ENCODE measurements around the gene RBBP8.
"Not testable (repeated sequence)": the region's sequence is repeated elsewhere in the genome, so short reads cannot be mapped to it uniquely, and the experiment has no call there.

Gene RBBP8

GRCh38 chr18:22943847-22944246 is 10.7 kb downstream of the RBBP8 start:
- Histone ChIP-seq H3K9ac (ENCODE audit: insufficient read length, low read depth) (no peak overlapping the region), H3K4me3 (ENCODE audit: insufficient read length, low read depth) (no peak overlapping the region), H3K9me3 (ENCODE audit: insufficient read depth, low read length) (no peaks in the 10 kb centered on the region), H3K36me3 (ENCODE audit: insufficient read depth, insufficient read length, low read length) (peaks cover 26% of the 10 kb centered on the region), H3K27me3 (ENCODE audit: insufficient read depth, insufficient read length) (no peaks in the 10 kb centered on the region), H3K4me1 (ENCODE audit: insufficient read depth, insufficient read length) (no peaks in the 10 kb centered on the region)
- TF ChIP-seq SUZ12 (IDR thresholded peaks at IDR 0.05; ENCODE audit: extremely low read depth, insufficient read depth, insufficient read length) (no peak), YY1 (IDR thresholded peaks at IDR 0.05; ENCODE audit: insufficient read depth, insufficient read length) (no peak), ZNF274 (IDR thresholded peaks at IDR 0.05; ENCODE audit: low read depth, low read length) (no peak)
- no peak for DNase-seq (ENCODE audit: low read depth, low spot score)

DNA sequence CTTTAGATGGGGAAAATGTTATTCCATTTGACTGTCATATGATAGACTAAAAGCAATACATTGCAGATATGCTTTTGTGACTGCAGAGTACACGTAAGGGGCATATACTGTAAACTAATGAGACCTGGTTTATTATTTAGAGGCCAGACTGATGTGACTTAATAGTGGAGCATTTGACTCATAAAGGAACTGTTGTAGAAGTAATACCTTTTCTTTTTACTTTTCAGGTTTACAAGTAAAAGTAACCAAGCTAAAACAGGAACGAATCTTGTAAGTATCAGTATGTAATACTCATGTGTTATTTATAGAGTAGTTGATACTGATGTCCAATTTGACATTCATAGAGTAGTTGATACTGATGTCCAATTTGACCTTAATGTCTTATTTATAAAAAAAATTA is 13.1 kb downstream of the RBBP8 start:
- no peaks in the 10 kb centered on the region for H3K27me3 ChIP-seq (ENCODE audit: insufficient read depth, insufficient read length)
- TF ChIP-seq ZNF274 (IDR thresholded peaks at IDR 0.05; ENCODE audit: low read depth, low read length) (no peak), YY1 (IDR thresholded peaks at IDR 0.05; ENCODE audit: insufficient read depth, insufficient read length) (no peak), SUZ12 (IDR thresholded peaks at IDR 0.05; ENCODE audit: extremely low read depth, insufficient read depth, insufficient read length) (no peak)
- no peak overlapping the region for H3K9ac ChIP-seq (ENCODE audit: insufficient read length, low read depth)
- H3K36me3 ChIP-seq (ENCODE audit: insufficient read depth, insufficient read length, low read length), result peaks cover 43% of the 10 kb centered on the region
- DNase-seq (ENCODE audit: low read depth, low spot score), result no peak
- no peaks in the 10 kb centered on the region for H3K9me3 ChIP-seq (ENCODE audit: insufficient read depth, low read length)
- no peak overlapping the region for H3K4me3 ChIP-seq (ENCODE audit: insufficient read length, low read depth)
- H3K4me1 ChIP-seq (ENCODE audit: insufficient read depth, insufficient read length), result no peaks in the 10 kb centered on the region

GRCh38 chr18:22946846-22947245 is 13.7 kb downstream of the RBBP8 start:
- no peak overlapping the region for H3K9ac ChIP-seq (ENCODE audit: insufficient read length, low read depth)
- no peak for DNase-seq (ENCODE audit: low read depth, low spot score)
- H3K27me3 ChIP-seq (ENCODE audit: insufficient read depth, insufficient read length), result no peaks in the 10 kb centered on the region
- H3K4me1 ChIP-seq (ENCODE audit: insufficient read depth, insufficient read length), result no peaks in the 10 kb centered on the region
- TF ChIP-seq YY1 (IDR thresholded peaks at IDR 0.05; ENCODE audit: insufficient read depth, insufficient read length) (no peak), SUZ12 (IDR thresholded peaks at IDR 0.05; ENCODE audit: extremely low read depth, insufficient read depth, insufficient read length) (no peak), ZNF274 (IDR thresholded peaks at IDR 0.05; ENCODE audit: low read depth, low read length) (no peak)
- peaks cover 49% of the 10 kb centered on the region for H3K36me3 ChIP-seq (ENCODE audit: insufficient read depth, insufficient read length, low read length)
- no peak overlapping the region for H3K4me3 ChIP-seq (ENCODE audit: insufficient read length, low read depth)
- no peaks in the 10 kb centered on the region for H3K9me3 ChIP-seq (ENCODE audit: insufficient read depth, low read length)

- H3K9ac ChIP-seq (ENCODE audit: insufficient read length, low read depth), result no peak overlapping the region
- no peak for DNase-seq (ENCODE audit: low read depth, low spot score)
- H3K27me3 ChIP-seq (ENCODE audit: insufficient read depth, insufficient read length), result no peaks in the 10 kb centered on the region
- no peaks in the 10 kb centered on the region for H3K9me3 ChIP-seq (ENCODE audit: insufficient read depth, low read length)
- no peak overlapping the region for H3K4me3 ChIP-seq (ENCODE audit: insufficient read length, low read depth)
- peaks cover 68% of the 10 kb centered on the region for H3K36me3 ChIP-seq (ENCODE audit: insufficient read depth, insufficient read length, low read length)
- no peak for TF ChIP-seq ZNF274 (IDR thresholded peaks at IDR 0.05; ENCODE audit: low read depth, low read length)
- TF ChIP-seq SUZ12 (IDR thresholded peaks at IDR 0.05; ENCODE audit: extremely low read depth, insufficient read depth, insufficient read length), result no peak
- no peak for TF ChIP-seq YY1 (IDR thresholded peaks at IDR 0.05; ENCODE audit: insufficient read depth, insufficient read length)
- H3K4me1 ChIP-seq (ENCODE audit: insufficient read depth, insufficient read length), result no peaks in the 10 kb centered on the region
Measured at GRCh38 chr18:22951823-22952222, 18.7 kb downstream of the RBBP8 start.

DNA sequence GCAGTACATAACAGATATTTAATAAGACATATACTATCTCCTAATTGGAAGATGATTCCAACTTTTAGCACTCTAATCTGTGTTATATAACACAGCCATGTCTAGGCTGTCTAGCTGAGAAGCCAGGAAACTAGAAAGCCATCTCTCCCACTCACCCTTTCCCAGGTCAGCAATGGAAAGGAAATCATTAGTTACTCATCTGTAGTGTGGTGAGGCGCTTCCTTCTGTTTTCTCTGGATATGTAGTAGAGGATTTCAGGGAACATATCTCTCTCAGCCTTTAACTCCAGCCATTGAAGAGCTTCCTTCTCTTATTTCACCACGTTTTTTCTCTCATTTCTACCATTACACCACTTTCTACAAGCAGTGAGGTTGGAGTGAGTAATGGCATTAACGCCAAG is 19.4 kb downstream of the RBBP8 start:
- TF ChIP-seq ZNF274 (IDR thresholded peaks at IDR 0.05; ENCODE audit: low read depth, low read length) (no peak), YY1 (IDR thresholded peaks at IDR 0.05; ENCODE audit: insufficient read depth, insufficient read length) (no peak)
- Histone ChIP-seq H3K36me3 (ENCODE audit: insufficient read depth, insufficient read length, low read length) (peaks cover 68% of the 10 kb centered on the region), H3K9me3 (ENCODE audit: insufficient read depth, low read length) (no peaks in the 10 kb centered on the region)

DNA sequence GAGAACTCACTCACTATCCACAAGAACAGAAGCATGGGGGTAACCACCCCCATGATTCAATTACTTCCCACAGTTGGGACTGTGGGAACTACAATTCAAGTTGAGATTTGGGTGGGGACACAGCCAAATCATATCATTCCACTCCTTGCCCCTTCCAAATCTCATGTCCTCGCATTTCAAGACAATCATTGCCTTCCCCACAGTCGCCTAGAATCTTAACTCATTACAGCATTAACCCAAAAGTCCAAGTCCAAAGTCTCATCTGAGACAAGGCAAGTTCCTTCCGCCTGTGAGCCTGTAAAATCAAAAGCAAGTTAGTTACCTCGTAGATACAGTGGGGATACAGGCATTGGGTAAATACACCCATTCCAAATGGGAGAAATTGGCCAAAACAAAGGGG is 20.9 kb downstream of the RBBP8 start:
- H3K9ac ChIP-seq (ENCODE audit: insufficient read length, low read depth); H3K4me3 ChIP-seq (ENCODE audit: insufficient read length, low read depth); H3K4me1 ChIP-seq (ENCODE audit: insufficient read depth, insufficient read length); DNase-seq (ENCODE audit: low read depth, low spot score); H3K27me3 ChIP-seq (ENCODE audit: insufficient read depth, insufficient read length); H3K9me3 ChIP-seq (ENCODE audit: insufficient read depth, low read length): not testable (repeated sequence)
- peaks cover 64% of the 10 kb centered on the region for H3K36me3 ChIP-seq (ENCODE audit: insufficient read depth, insufficient read length, low read length)

More for the DNA sequence above, 19.4 kb downstream of the RBBP8 start:
- H3K4me3 ChIP-seq (ENCODE audit: insufficient read length, low read depth), result no peak overlapping the region
- no peaks in the 10 kb centered on the region for H3K4me1 ChIP-seq (ENCODE audit: insufficient read depth, insufficient read length)
- no peak for DNase-seq (ENCODE audit: low read depth, low spot score)
- H3K9ac ChIP-seq (ENCODE audit: insufficient read length, low read depth), result no peak overlapping the region
- no peaks in the 10 kb centered on the region for H3K27me3 ChIP-seq (ENCODE audit: insufficient read depth, insufficient read length)

- Histone ChIP-seq H3K4me1 (ENCODE audit: insufficient read depth, insufficient read length) (no peaks in the 10 kb centered on the region), H3K36me3 (ENCODE audit: insufficient read depth, insufficient read length, low read length) (peaks cover 48% of the 10 kb centered on the region), H3K4me3 (ENCODE audit: insufficient read length, low read depth) (no peak overlapping the region), H3K9ac (ENCODE audit: insufficient read length, low read depth) (no peak overlapping the region), H3K9me3 (ENCODE audit: insufficient read depth, low read length) (no peaks in the 10 kb centered on the region), H3K27me3 (ENCODE audit: insufficient read depth, insufficient read length) (no peaks in the 10 kb centered on the region)
- TF ChIP-seq YY1 (IDR thresholded peaks at IDR 0.05; ENCODE audit: insufficient read depth, insufficient read length) (no peak), ZNF274 (IDR thresholded peaks at IDR 0.05; ENCODE audit: low read depth, low read length) (no peak), SUZ12 (IDR thresholded peaks at IDR 0.05; ENCODE audit: extremely low read depth, insufficient read depth, insufficient read length) (no peak)
- DNase-seq (ENCODE audit: low read depth, low spot score), result no peak
Measured at GRCh38 chr18:22956226-22956625, 23.1 kb downstream of the RBBP8 start.

DNA sequence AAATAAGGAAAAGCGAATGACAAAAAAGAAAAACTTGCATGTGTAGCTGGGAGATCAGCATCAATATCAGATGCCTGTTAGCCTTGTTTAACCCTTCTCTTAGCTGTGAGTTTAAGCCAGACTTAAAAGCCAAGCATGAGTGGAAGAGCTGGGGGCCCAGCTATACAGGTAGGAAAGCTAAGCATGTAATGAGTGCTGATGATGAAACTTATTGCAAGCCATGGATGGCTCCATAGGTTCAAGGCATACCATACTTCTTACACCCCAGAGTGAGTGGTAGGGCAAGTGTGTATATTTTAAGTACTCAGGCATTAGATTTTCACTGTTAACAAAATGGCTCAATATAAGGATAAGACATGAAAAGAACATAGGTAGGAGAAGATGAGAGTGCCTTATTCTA is 28.0 kb downstream of the RBBP8 start:
- Histone ChIP-seq H3K9ac (ENCODE audit: insufficient read length, low read depth) (no peak overlapping the region), H3K4me1 (ENCODE audit: insufficient read depth, insufficient read length) (no peaks in the 10 kb centered on the region), H3K4me3 (ENCODE audit: insufficient read length, low read depth) (no peak overlapping the region), H3K27me3 (ENCODE audit: insufficient read depth, insufficient read length) (no peaks in the 10 kb centered on the region), H3K36me3 (ENCODE audit: insufficient read depth, insufficient read length, low read length) (peaks cover 13% of the 10 kb centered on the region), H3K9me3 (ENCODE audit: insufficient read depth, low read length) (no peaks in the 10 kb centered on the region)
- DNase-seq (ENCODE audit: low read depth, low spot score), result no peak
- TF ChIP-seq ZNF274 (IDR thresholded peaks at IDR 0.05; ENCODE audit: low read depth, low read length), result no peak
- TF ChIP-seq YY1 (IDR thresholded peaks at IDR 0.05; ENCODE audit: insufficient read depth, insufficient read length), result no peak
- no peak for TF ChIP-seq SUZ12 (IDR thresholded peaks at IDR 0.05; ENCODE audit: extremely low read depth, insufficient read depth, insufficient read length)

Measured in NT2/D1 (cell line).